Nephron progenitor cell (in vitro differentiated cells): ENCODE data around the gene RALGAPB.

Experiments
- DNase-seq: peaks from one replicate; pipeline ENCODE4 v3.0.0; 2021
- H3K27ac Mint-ChIP-seq: 2 replicates; pipeline ENCODE4 v1.8.0; 2021; ENCODE audit warnings: mild to moderate bottlenecking, moderate library complexity, mixed read lengths
- H3K27me3 Mint-ChIP-seq: 2 replicates; pipeline ENCODE4 v1.8.0; 2021; ENCODE audit warnings: mild to moderate bottlenecking, low read depth, mixed read lengths; ENCODE audit not compliant: poor library complexity
- H3K36me3 Mint-ChIP-seq: 2 replicates; pipeline ENCODE4 v1.8.0; 2021; ENCODE audit warnings: low read depth, mixed read lengths
- H3K4me1 Mint-ChIP-seq: 2 replicates; pipeline ENCODE4 v1.8.0; 2021; ENCODE audit warnings: mixed read lengths
- H3K4me3 Mint-ChIP-seq: 2 replicates; pipeline ENCODE4 v1.8.0; 2021; ENCODE audit warnings: mild to moderate bottlenecking, moderate library complexity, mixed read lengths
- H3K9me3 Mint-ChIP-seq: 2 replicates; pipeline ENCODE4 v1.8.0; 2021; ENCODE audit warnings: mild to moderate bottlenecking, moderate library complexity, mixed read lengths
- TF ChIP-seq, protein P1 (sequence below): fragments of 200-600 bp; sonication (generic); IDR thresholded peaks from 2 replicates; pipeline ENCODE4 v1.5.0; 2021; ENCODE audit warnings: antibody characterized with exemption

Gene RALGAPB

DNA sequence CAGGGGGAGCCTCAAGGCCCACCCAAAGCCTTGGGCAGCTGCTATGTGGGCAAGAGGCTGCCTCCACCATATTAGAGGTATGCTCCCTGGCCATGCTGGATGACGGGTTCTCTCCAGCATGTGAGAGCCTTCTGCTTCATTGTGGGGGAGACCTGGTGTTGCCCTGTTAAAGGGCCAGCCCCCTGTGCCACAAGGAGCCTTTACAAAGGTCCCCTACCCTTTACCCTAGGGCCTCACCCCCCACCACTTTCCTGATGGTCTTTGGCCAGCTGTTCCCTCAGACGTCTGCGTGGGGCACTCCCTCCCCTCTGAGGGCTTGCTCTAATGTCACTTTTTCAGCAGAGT lies 113.5 kb downstream of the RALGAPB start:
- TF ChIP-seq, protein P1, sequence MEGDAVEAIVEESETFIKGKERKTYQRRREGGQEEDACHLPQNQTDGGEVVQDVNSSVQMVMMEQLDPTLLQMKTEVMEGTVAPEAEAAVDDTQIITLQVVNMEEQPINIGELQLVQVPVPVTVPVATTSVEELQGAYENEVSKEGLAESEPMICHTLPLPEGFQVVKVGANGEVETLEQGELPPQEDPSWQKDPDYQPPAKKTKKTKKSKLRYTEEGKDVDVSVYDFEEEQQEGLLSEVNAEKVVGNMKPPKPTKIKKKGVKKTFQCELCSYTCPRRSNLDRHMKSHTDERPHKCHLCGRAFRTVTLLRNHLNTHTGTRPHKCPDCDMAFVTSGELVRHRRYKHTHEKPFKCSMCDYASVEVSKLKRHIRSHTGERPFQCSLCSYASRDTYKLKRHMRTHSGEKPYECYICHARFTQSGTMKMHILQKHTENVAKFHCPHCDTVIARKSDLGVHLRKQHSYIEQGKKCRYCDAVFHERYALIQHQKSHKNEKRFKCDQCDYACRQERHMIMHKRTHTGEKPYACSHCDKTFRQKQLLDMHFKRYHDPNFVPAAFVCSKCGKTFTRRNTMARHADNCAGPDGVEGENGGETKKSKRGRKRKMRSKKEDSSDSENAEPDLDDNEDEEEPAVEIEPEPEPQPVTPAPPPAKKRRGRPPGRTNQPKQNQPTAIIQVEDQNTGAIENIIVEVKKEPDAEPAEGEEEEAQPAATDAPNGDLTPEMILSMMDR, result no peak
- H3K4me1 Mint-ChIP-seq, result peaks cover 2% of the 10 kb centered on the region
- no peak for DNase-seq

GRCh38 chr20:38588303-38588702 lies 115.7 kb downstream of the RALGAPB start:
- Mint-ChIP-seq H3K4me3 (no peak overlapping the region), H3K9me3 (no peaks in the 10 kb centered on the region), H3K4me1 (no peaks in the 10 kb centered on the region), H3K27me3 (peaks cover 5% of the 10 kb centered on the region), H3K36me3 (no peaks in the 10 kb centered on the region), H3K27ac (no peak overlapping the region)
- TF ChIP-seq, protein P1, result no peak
- DNase-seq, result no peak

More for the DNA sequence above, 113.5 kb downstream of the RALGAPB start:
- Mint-ChIP-seq H3K9me3 (no peaks in the 10 kb centered on the region), H3K27me3 (peaks cover 5% of the 10 kb centered on the region), H3K4me3 (no peak overlapping the region), H3K27ac (no peak overlapping the region), H3K36me3 (no peaks in the 10 kb centered on the region)

GRCh38 chr20:38589351-38589750 lies 116.7 kb downstream of the RALGAPB start:
- Mint-ChIP-seq H3K36me3 (no peaks in the 10 kb centered on the region), H3K9me3 (no peaks in the 10 kb centered on the region), H3K27ac (no peak overlapping the region)

DNA sequence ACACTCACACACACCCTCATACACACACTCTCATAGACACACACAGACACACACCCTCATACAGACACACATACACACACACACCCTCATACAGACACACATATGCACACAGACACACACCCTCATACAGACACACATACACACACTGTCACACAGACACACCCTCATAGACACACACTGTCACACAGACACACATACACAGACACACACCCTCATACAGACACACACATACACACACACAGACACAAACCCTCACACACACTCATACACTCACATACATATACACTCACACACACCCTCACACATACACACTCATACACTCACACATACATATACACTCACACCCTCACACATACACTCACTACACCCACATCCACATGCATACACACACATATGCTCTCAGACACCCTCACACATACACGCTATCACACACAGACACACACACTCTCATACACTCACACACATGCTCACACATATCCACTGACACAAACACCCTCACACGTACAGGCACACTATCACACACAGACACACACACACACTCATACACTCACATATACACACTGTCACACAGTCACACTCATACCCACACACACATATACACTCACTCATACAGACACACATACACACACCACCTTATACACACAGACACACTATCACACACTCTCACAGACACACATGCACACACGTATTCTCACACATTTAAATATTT lies 117.5 kb downstream of the RALGAPB start:
- no peaks in the 10 kb centered on the region for H3K36me3 Mint-ChIP-seq
- DNase-seq, result no peak
- no peaks in the 10 kb centered on the region for H3K4me1 Mint-ChIP-seq
- H3K9me3 Mint-ChIP-seq, result no peaks in the 10 kb centered on the region
- no peak overlapping the region for H3K4me3 Mint-ChIP-seq
- TF ChIP-seq, protein P1, result no peak
- H3K27me3 Mint-ChIP-seq, result no peaks in the 10 kb centered on the region
- H3K27ac Mint-ChIP-seq, result no peak overlapping the region

More at GRCh38 chr20:38589351-38589750, 116.7 kb downstream of the RALGAPB start:
- TF ChIP-seq, protein P1, result no peak
- Mint-ChIP-seq H3K4me1 (no peaks in the 10 kb centered on the region), H3K27me3 (no peaks in the 10 kb centered on the region), H3K4me3 (no peak overlapping the region)
- no peak for DNase-seq

- no peaks in the 10 kb centered on the region for H3K27me3 Mint-ChIP-seq
- TF ChIP-seq, protein P1, result no peak
- H3K9me3 Mint-ChIP-seq, result no peaks in the 10 kb centered on the region
- H3K4me1 Mint-ChIP-seq, result no peaks in the 10 kb centered on the region
- no peak for DNase-seq
- no peak overlapping the region for H3K27ac Mint-ChIP-seq
- H3K4me3 Mint-ChIP-seq, result no peak overlapping the region
- H3K36me3 Mint-ChIP-seq, result no peaks in the 10 kb centered on the region
Observed at GRCh38 chr20:38590676-38591473, 118.2 kb downstream of the RALGAPB start.
